Dermis blood vessel endothelial cell (primary cell): ENCODE results near the gene HS3ST5. TPM values are rescaled to one million over a fixed set of nuclear protein-coding genes. Genes with fewer than 3 reads are reported as not detected.
"Not testable (repeated sequence)": the region's sequence is repeated elsewhere in the genome, so short reads cannot be mapped to it uniquely, and the experiment has no call there.

ENCODE experiments used
- DNase-seq: peaks from one replicate; pipeline ENCODE4 v3.0.0; 2010
- total RNA-seq: library from RNA; depleted of rRNA; stranded (reverse); fragments of >200 nt; gene quantifications from 2 replicates; pipeline ENCODE4 v1.2.3, GENCODE V29; 2014

Gene HS3ST5
- total RNA-seq, 1 donor from 2014 or later, result not detected

DNA sequence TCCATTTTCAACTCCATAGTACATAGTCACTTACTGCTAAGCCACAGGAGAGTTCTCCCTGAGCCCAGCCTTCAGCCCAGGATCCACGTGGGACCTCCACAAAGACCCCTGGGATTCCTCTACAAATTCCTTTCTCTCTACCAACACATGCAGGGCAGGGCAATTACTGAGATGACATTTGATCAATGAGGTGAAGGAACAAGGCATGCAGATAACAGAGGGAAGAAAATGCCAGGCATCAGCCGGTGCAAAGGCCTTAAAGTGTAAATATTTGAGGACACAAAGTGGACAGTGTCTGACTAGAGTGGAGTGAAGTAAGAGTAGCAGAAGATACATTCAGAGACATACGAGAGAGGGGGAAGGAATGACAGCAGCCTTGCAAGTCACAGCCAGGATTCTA is 70.2 kb downstream of the HS3ST5 start:
- no peak for DNase-seq

DNA sequence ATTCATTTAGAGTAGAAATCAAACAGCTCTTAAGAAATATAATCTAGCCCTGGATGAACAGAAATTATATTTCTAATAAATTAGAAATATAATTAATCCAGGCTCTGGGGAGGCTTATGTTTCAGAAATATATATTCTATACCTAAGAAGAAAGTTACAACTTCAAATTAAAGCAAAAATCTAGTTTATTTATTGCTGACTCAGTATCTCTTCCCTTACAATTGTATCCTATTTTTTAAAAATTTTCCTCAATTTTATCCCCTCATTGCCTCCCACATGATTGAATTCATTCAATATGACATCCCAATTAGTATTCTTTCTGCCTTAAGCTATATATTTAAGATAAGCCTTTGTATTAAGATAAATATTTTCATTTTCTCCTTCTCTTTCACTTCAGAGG is 71.4 kb downstream of the HS3ST5 start:
- no peak for DNase-seq

DNA sequence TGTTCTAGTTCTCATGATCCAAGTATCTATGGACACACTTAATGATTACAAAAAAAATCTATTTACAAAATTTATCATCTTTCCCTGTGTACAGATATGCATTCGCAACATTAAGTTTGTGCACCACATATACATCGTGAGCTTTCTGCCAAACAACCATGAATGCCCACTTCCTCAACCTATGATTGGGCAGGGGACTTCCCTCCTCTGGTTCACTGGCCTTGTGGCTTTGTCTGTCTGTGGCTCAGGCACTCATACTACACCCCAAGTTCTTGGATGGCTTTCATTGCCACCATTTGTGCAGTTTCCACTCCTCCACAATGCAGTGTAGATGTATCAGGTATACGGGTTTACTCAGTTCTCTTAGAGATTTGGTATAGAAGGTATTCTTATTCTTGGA is 74.9 kb downstream of the HS3ST5 start:
- DNase-seq, result no peak

- no peak for DNase-seq
Observed at GRCh38 chr6:114260810-114261209, 82.0 kb downstream of the HS3ST5 start.

- DNase-seq, result no peak
Observed at GRCh38 chr6:114258376-114258775, 84.4 kb downstream of the HS3ST5 start.

DNA sequence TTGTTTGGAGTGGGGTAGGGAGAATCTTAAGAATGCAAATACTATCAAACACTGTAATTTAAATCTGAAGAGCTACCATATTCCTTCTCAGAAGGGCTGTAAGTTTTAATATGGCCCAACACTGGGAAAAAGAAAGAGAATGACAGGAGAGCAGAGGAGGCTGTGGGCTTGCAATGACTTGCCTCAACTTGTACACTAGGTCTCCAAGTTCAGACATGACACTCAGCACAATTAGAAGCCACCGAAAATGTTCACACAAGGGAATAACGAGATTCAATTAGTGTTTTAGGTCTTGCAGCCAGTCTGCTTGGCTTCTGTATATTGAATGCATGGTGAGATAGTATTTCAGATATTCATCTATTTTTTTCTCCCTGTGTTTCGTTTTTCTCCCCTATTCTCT is 89.4 kb downstream of the HS3ST5 start:
- DNase-seq, result no peak

GRCh38 chr6:114249522-114249921 is 93.3 kb downstream of the HS3ST5 start:
- DNase-seq, result no peak

- no peak for DNase-seq
Observed at GRCh38 chr6:114247101-114247500, 95.7 kb downstream of the HS3ST5 start.

DNA sequence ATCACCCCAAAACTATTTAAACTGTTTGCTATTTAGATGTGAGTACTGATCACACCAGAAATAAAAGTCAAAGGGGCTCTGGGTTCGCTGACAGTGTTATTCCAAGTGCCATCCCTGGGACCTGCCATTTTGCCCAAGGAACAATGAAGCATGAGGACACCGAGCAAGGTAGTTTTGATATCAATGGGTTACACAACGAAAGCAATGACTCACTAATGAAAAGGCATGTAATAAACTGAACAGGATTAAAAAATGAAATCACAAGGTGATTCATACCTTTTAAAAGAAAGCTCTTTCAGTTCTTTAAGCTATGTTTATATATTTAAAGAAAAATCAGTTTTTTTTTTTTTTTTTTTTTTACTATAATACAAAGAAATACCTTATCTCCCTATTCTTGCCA is 102.0 kb downstream of the HS3ST5 start:
- no peak for DNase-seq

DNA sequence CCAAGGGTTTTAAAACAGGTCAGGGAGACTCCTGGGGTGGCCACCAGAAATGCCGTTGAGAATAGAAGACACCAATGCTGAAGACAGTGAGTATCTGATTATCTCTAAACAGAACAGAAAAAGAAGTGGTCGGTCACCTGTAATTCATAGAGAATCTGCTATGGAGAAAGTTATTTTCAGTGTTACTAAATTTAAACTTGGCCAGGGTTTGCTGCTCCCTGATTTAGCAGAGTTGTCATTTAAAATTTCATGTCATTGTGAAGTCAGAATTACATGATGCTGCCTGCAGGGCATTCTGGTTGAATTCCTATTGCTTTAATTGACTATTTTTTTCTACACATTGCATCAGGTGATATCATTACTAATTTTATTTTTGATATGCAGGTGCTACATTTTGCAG is 114.1 kb downstream of the HS3ST5 start:
- no peak for DNase-seq

- DNase-seq, result no peak
Observed at GRCh38 chr6:114227944-114228468, 114.8 kb downstream of the HS3ST5 start.

GRCh38 chr6:114220241-114220640 is 122.6 kb downstream of the HS3ST5 start:
- no peak for DNase-seq

DNA sequence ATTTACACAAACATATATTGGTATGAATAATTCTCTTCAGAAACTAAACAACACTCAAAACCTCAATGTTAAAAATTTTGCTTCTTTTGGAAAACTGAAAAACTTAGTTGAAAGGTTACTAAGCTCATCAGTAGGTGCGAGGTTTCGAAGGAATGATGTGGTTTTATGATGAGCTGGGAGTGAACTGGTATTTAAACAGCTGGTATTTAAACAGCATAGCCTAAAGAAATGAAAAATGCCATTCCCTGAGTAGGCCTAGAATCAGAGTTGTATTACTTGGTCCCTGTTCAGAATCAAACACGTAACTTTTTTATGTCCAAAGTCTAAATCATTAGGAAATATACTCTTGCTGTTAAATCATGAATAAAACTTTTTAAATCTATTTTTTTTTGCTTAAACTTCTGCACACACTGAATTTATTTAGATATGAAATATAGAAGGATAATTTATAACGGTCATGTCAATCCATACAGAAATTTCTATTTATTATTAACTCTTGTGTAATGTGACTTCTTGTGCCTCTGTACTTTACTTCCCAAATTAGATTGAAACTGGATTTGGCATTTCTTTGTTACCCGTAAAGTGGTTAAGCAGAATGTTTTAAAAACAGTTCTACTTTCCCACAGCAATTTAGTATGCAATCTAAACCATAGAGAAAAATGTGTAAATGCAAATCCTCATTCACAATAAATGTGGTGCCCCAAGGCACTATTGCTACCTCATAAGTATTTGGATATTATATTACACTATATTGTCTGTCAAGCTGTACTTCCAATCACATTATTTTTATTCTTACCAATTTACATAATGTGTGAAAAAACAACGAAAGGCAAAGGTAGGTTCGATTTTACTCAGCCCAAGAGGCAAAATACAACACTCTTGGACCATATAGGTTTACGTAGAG is 124.1 kb downstream of the HS3ST5 start:
- no peak for DNase-seq

DNA sequence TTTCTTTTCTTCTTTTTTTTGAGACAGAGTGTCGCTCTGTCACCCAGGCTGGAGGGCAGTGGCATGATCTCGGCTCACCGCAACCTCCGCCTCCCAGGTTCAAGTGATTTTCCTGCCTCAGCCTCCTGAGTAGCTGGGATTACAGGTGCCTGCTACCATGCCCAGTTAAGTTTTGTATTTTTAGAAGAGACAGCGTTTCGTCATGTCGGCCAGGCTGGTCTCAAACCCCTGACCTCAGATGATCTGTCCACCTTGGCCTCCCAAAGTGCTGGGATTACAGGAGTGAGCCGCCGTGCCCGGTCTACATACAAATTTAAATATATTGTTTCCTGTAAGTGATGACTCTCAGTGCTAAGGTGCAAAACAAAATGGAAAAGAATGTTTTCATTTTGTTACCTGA is 124.8 kb downstream of the HS3ST5 start:
- DNase-seq, result not testable (repeated sequence)

GRCh38 chr6:114216789-114217467 is 125.9 kb downstream of the HS3ST5 start:
- no peak for DNase-seq

- no peak for DNase-seq
Observed at GRCh38 chr6:114210467-114210866, 132.4 kb downstream of the HS3ST5 start.

- DNase-seq, result no peak
Observed at GRCh38 chr6:114203460-114203859, 139.4 kb downstream of the HS3ST5 start.

- no peak for DNase-seq
Observed at GRCh38 chr6:114202389-114202788, 140.4 kb downstream of the HS3ST5 start.

GRCh38 chr6:114200891-114201290 is 141.9 kb downstream of the HS3ST5 start:
- DNase-seq, result no peak

- DNase-seq, result no peak
Observed at GRCh38 chr6:114195631-114196403, 147.0 kb downstream of the HS3ST5 start.

GRCh38 chr6:114195027-114195365 is 147.8 kb downstream of the HS3ST5 start:
- DNase-seq, result no peak

GRCh38 chr6:114194362-114195026 is 148.3 kb downstream of the HS3ST5 start:
- no peak for DNase-seq

DNA sequence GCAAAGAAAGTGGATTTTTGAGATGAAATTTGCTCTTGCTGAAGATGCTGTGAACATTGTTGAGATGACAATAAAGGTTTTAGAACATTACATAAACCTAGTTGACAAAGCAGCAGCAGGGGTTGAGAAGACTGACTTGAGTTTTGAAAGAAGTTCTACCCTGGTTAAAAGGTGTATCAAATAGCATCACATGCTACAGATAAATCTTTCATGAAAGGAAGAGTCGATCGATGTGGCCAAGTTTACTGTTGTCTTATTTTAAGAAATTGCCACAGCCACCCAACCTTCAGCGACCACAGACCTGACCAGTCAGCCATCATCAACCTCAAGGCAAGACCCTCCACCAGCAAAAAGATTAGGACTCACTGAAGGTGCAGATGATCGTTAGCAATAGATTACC is 155.3 kb downstream of the HS3ST5 start:
- DNase-seq, result no peak
